Measurements from ENCODE around the gene RIT2.

DNA sequence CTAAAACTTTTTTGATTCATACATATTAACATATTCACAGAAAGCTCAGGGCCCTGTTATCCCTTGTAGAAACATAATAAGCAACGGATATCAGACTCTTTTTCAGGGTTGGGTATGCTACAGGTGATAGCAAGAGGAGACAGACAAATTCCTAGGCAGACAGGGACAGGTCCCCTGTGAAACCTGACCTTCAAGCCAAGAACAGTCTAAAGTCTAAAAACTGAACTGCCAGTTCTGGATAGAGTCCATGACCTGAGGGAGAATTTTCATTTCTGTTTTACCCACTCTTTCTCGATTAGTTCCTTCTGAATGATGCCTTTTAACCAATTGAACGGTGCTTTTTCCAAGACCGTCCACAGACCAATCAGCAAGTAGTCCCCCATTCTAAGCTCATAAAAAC is 54.2 kb downstream of the RIT2 start:
- TF ChIP-seq POLR2A (IDR thresholded peaks at IDR 0.05) (no peak), EP300 (IDR thresholded peaks at IDR 0.05) (no peak)
- TF ChIP-seq, protein P1, sequence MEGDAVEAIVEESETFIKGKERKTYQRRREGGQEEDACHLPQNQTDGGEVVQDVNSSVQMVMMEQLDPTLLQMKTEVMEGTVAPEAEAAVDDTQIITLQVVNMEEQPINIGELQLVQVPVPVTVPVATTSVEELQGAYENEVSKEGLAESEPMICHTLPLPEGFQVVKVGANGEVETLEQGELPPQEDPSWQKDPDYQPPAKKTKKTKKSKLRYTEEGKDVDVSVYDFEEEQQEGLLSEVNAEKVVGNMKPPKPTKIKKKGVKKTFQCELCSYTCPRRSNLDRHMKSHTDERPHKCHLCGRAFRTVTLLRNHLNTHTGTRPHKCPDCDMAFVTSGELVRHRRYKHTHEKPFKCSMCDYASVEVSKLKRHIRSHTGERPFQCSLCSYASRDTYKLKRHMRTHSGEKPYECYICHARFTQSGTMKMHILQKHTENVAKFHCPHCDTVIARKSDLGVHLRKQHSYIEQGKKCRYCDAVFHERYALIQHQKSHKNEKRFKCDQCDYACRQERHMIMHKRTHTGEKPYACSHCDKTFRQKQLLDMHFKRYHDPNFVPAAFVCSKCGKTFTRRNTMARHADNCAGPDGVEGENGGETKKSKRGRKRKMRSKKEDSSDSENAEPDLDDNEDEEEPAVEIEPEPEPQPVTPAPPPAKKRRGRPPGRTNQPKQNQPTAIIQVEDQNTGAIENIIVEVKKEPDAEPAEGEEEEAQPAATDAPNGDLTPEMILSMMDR (IDR thresholded peaks at IDR 0.05): no peak

Data from ovary (tissue), 3 donors.